Endothelial cell of umbilical vein (primary cell): Measurements from ENCODE around the gene C9orf152. TPM values are rescaled to one million over a fixed set of nuclear protein-coding genes. Genes with fewer than 3 reads are reported as not detected.

Experiments used
- BruUV-seq: library from RNA; stranded (reverse); fragments of 400-500 nt; replicated peaks from 2 replicates; lab custom pipeline; 2021; lab: Mats Ljungman, UMichigan
- CTCF ChIA-PET: fragments of 300-600, 350-600 bp; sonication (Branson Sonifier 250); formaldehyde crosslinking; loops from one replicate; lab custom pipeline; 2021; ENCODE audit warnings: antibody characterized with exemption, inconsistent platforms; lab: Charles Lee
- POLR2A ChIA-PET: fragments of 300-600, 350-600 bp; sonication (Branson Sonifier 250); formaldehyde crosslinking; loops from one replicate; lab custom pipeline; 2021; ENCODE audit warnings: antibody characterized with exemption, inconsistent platforms; lab: Charles Lee
- DNase-seq: peaks from one replicate; pipeline ENCODE4 v3.0.0-alpha.2; 2011; ENCODE audit warnings: low read depth, low spot score
- FAIRE-seq: peaks from 2 replicates; lab custom pipeline; 2011; peaks lifted over from hg19 to GRCh38; lab: Jason Lieb, UNC
- H2AFZ ChIP-seq: 2 replicates; pipeline ENCODE4 v1.6.0; 2012; ENCODE audit warnings: low read depth, low read length, control low read depth, inconsistent platforms
- H3K27ac ChIP-seq: 2 replicates; pipeline ENCODE4 v1.5.1; 2011; ENCODE audit warnings: low read depth, mild to moderate bottlenecking, control low read depth, low read length, moderate library complexity; ENCODE audit not compliant: insufficient read depth
- H3K27me3 ChIP-seq, 2 experiments: 2 replicates each; pipeline versions ENCODE4 v1.6.0 to v1.6.1; 2011; ENCODE audit warnings: low read length in 2 of 2, mixed read lengths in 1 of 2; ENCODE audit not compliant: control insufficient read depth in 2 of 2, insufficient read depth in 2 of 2
- H3K36me3 ChIP-seq, 2 experiments: 2 replicates in 1 of 2; 3 replicates in 1 of 2; pipeline ENCODE4 v1.5.1; 2011; ENCODE audit warnings: low read length in 2 of 2, mild to moderate bottlenecking in 1 of 2, moderate library complexity in 1 of 2; ENCODE audit not compliant: control insufficient read depth in 2 of 2, insufficient read depth in 2 of 2; ENCODE audit errors: extremely low read depth in 1 of 2
- H3K4me1 ChIP-seq: 3 replicates; pipeline ENCODE4 v1.5.1; 2011; ENCODE audit warnings: mild to moderate bottlenecking, low read length; ENCODE audit not compliant: control insufficient read depth, insufficient read depth; ENCODE audit errors: extremely low read depth
- H3K4me2 ChIP-seq: 2 replicates; pipeline ENCODE4 v1.6.1; 2011; ENCODE audit warnings: low read length, control low read depth, mixed read lengths; ENCODE audit not compliant: insufficient read depth
- H3K4me3 ChIP-seq, 3 experiments: fragments of 200-600 bp in 1 of 3; sonication (generic), shearing (Covaris generic) in 1 of 3; replicated peaks in 1 of 3; 2 replicates each; pipeline ENCODE4 v1.5.1; 2011 to 2016; ENCODE audit warnings: control low read depth in 3 of 3, low read length in 3 of 3, mild to moderate bottlenecking in 2 of 3, inconsistent platforms in 1 of 3, low read depth in 1 of 3, moderate library complexity in 1 of 3; ENCODE audit not compliant: insufficient read depth in 1 of 3
- H3K79me2 ChIP-seq: 2 replicates; pipeline ENCODE4 v1.6.0; 2012; ENCODE audit warnings: low read length, inconsistent platforms; ENCODE audit not compliant: control insufficient read depth, insufficient read depth
- H3K9ac ChIP-seq: replicated peaks from 2 replicates; pipeline ENCODE3; 2011; ENCODE audit warnings: low read length, control low read depth; ENCODE audit not compliant: insufficient read depth; ENCODE audit errors: extremely low read depth
- H3K9me1 ChIP-seq: replicated peaks from 3 replicates; pipeline ENCODE4 v1.6.0; 2011; ENCODE audit warnings: mild to moderate bottlenecking, low read length; ENCODE audit not compliant: control insufficient read depth, insufficient read depth; ENCODE audit errors: extremely low read depth
- H3K9me3 ChIP-seq: replicated peaks from 2 replicates; pipeline ENCODE4 v1.5.1; 2012; ENCODE audit warnings: low read length, inconsistent platforms; ENCODE audit not compliant: control insufficient read depth, insufficient read depth
- H4K20me1 ChIP-seq: replicated peaks from 2 replicates; pipeline ENCODE3; 2011; ENCODE audit warnings: mild to moderate bottlenecking, low read length; ENCODE audit not compliant: control insufficient read depth, insufficient read depth; ENCODE audit errors: extremely low read depth
- CTCF ChIP-seq, 2 donors: IDR thresholded peaks; 1 replicate in 1 of 2; 2 replicates in 1 of 2; pipeline ENCODE4 v1.5.1; 2011; ENCODE audit warnings: low read length in 2 of 2, mild to moderate bottlenecking in 2 of 2, moderate library complexity in 2 of 2, control low read depth in 1 of 2, inconsistent platforms in 1 of 2, low read depth in 1 of 2; ENCODE audit not compliant: insufficient read depth in 1 of 2; ENCODE audit errors: extremely low read depth in 1 of 2
- FOS ChIP-seq: IDR thresholded peaks from 2 replicates; pipeline ENCODE4 v1.6.1; 2011; ENCODE audit warnings: mild to moderate bottlenecking, low read length, moderate library complexity, borderline replicate concordance; ENCODE audit not compliant: insufficient read depth
- GATA2 ChIP-seq: IDR thresholded peaks from 2 replicates; pipeline ENCODE4 v1.7.0; 2011; ENCODE audit warnings: low read depth, mild to moderate bottlenecking, moderate library complexity, mixed read lengths, low read length; ENCODE audit not compliant: insufficient read length, insufficient read depth
- MYC ChIP-seq: IDR thresholded peaks from one replicate; pipeline ENCODE4 v1.6.1; 2011; ENCODE audit warnings: mild to moderate bottlenecking, low read depth, low read length
- POLR2A ChIP-seq: IDR thresholded peaks from 2 replicates; pipeline ENCODE4 v1.6.1; 2012; ENCODE audit warnings: low read depth, mild to moderate bottlenecking, control low read depth, low read length
- POLR2AphosphoS5 ChIP-seq: IDR thresholded peaks from 2 replicates; pipeline ENCODE4 v1.6.1; 2012; ENCODE audit warnings: low read depth, mild to moderate bottlenecking, control low read depth, low read length, moderate library complexity; ENCODE audit not compliant: insufficient read depth
- dilution Hi-C: fragments of 300-500 bp; cut with MboI; formaldehyde crosslinking; loops from one replicate; pipeline ENCODE4 v1.15.0; 2019; ENCODE audit warnings: low sequenced_read_pairs; ENCODE audit not compliant: extremely low pct_ligation_motif_present
- intact Hi-C: fragments of 100-400 bp; cut with micrococcal nuclease; formaldehyde crosslinking; loops from one replicate; pipeline ENCODE4 v1.10.0; 2022
- polyA plus RNA-seq, 4 experiments: library from polyadenylated mRNA; depleted of rRNA in 3 of 4; stranded (reverse) in 3 of 4; unstranded in 1 of 4; fragments of >200 nt; gene quantifications; 2 replicates each; pipeline versions ENCODE4 v1.2.1 to v1.2.3, GENCODE V29; 2011 to 2012; ENCODE audit warnings: missing spikeins in 1 of 4
- total RNA-seq: library from RNA; stranded (reverse); gene quantifications from 2 replicates; pipeline ENCODE4 v1.2.3, GENCODE V29; 2021

C9orf152 gene
- total and polyA plus RNA-seq, 2 donors (not counting 3 experiments of a cell fraction or from before 2014, with no cell fraction given), result not detected

GRCh38 chr9:110244616-110245015, 36.7 kb upstream of the C9orf152 start:
- Histone ChIP-seq H3K9me1 (no peaks in the 10 kb centered on the region), H3K4me1 (no peaks in the 10 kb centered on the region), H4K20me1 (no peaks in the 10 kb centered on the region), H3K4me2 (no peak overlapping the region), H3K27me3 (no peaks in the 10 kb centered on the region), H3K36me3 (peaks cover 4 to 6% of the 10 kb centered on the region in 2 experiments), H3K9ac (no peak overlapping the region), H3K9me3 (no peaks in the 10 kb centered on the region), H3K79me2 (peaks cover 20% of the 10 kb centered on the region), H2AFZ (no peak overlapping the region), H3K4me3 (no peak overlapping the region), H3K27ac (no peak overlapping the region)
- ChIA-PET CTCF (no interaction called here), POLR2A (no interaction called here)
- DNase-seq (no peak), FAIRE-seq (peak; percentile 26)
- no peak for TF ChIP-seq FOS
- no peak for TF ChIP-seq CTCF (IDR thresholded peaks at IDR 0.05; ENCODE audit: extremely low read depth in 1 of 2, insufficient read depth in 1 of 2, low read depth in 1 of 2, low read length in 2 of 2)
- TF ChIP-seq POLR2AphosphoS5, result no peak
- TF ChIP-seq POLR2A, result no peak
- TF ChIP-seq MYC, result no peak
- TF ChIP-seq GATA2, result no peak
- intact Hi-C loops (no loop called here), dilution Hi-C loops (no loop called here)
- BruUV-seq, result no TSS peak
